HG03558 (cell line): Measurements from ENCODE around the gene PGGHG.
"Not testable (repeated sequence)": the region's sequence is repeated elsewhere in the genome, so short reads cannot be mapped to it uniquely, and the experiment has no call there.

Experiments
- ATAC-seq: cut with Tn5 transposase; IDR thresholded peaks from one replicate; pipeline ENCODE4 v1.9.1; 2021; ENCODE audit warnings: moderate number of reproducible peaks; ENCODE audit not compliant: unreplicated experiment; ENCODE audit errors: extremely low read depth

Gene PGGHG

GRCh38 chr11:296171-297050 is 7.5 kb downstream of the PGGHG start:
- ATAC-seq, result no peak

- ATAC-seq, result no peak
These were observed 8.2 kb downstream of the PGGHG start for GRCh38 chr11:297051-297585.

DNA sequence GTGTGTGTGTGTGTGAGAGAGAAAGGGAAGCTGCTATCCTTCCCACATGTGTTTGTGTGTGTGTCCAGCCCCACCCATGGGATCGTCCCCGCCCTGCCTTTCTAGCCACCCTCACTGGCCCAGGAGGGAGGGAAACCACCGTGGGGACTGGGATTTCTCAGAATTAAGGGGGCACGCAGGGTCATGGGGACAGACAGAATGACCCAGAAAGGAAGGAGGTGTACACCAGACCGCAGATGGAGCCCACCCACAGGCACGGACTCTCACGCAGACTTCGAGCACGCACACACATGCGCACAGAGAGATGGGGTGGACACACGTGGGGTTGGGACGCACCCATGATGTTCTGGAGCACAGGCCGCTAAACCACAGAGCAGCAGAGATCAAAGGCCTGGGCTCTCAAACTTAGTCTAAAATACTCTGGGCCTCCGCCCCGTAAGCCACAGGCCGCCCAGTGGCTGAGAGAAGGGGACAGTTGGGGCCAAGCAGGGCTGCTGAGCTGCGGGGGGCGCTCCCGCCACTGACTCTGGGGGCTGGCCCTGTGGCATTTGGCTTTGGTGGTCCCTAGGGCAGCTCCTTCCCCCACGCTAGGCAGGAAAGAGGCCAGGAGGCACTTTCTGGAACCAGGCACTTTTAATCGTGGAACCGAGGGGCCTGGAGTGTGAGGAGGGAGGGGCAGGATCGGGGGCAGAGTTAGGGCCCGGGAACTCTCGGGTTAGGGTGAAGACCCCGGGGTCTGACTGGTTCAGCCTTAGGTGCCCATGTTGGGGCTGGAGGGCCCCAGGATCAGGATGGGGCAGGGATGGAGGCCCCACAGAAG is 8.9 kb downstream of the PGGHG start:
- ATAC-seq, result no peak

DNA sequence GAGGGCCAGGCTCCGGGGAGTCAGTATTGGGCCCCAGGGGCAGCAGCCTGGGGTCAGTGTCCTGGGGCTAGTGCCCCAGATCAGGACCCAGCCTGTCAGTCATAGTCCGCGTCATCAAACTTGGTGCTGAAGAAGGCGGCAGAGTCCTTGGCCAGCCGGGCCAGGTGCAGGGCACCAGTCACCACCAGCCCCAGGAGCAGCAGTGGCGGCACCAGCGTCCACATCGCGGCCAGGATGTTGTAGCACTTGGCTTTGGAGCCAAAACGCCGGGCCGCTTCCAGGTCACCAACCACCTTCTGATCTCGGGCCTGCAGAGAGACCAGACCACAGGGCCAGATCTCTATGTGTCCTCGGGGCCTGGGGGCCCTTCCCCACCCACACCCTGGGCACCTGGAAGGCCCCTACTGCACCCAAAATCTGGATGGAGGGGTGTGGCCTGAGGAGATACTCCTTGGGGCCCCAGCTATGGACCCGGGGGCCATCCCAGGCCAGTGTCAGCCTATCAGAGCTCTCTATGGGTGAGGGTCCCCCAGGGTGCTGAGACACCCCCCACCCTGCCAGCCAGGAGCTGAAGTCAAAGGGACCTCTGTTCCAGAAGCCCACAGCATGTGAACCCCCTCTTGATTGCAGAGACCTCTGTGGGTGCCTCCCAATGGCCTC is 9.6 kb downstream of the PGGHG start:
- ATAC-seq, result no peak

- ATAC-seq, result no peak
These were observed 10.4 kb downstream of the PGGHG start, which contains the start of gene IFITM5 for GRCh38 chr11:299081-299891. IFITM5 (minus strand) TSS chr11:299526; CDS start chr11:299490, 36 bp downstream.

- no peak for ATAC-seq
These were observed 11.2 kb downstream of the PGGHG start for GRCh38 chr11:299951-300735.

GRCh38 chr11:303363-303762 is 14.4 kb downstream of the PGGHG start:
- ATAC-seq, result no peak

- ATAC-seq, result no peak
These were observed 15.2 kb downstream of the PGGHG start for GRCh38 chr11:304061-304506.

DNA sequence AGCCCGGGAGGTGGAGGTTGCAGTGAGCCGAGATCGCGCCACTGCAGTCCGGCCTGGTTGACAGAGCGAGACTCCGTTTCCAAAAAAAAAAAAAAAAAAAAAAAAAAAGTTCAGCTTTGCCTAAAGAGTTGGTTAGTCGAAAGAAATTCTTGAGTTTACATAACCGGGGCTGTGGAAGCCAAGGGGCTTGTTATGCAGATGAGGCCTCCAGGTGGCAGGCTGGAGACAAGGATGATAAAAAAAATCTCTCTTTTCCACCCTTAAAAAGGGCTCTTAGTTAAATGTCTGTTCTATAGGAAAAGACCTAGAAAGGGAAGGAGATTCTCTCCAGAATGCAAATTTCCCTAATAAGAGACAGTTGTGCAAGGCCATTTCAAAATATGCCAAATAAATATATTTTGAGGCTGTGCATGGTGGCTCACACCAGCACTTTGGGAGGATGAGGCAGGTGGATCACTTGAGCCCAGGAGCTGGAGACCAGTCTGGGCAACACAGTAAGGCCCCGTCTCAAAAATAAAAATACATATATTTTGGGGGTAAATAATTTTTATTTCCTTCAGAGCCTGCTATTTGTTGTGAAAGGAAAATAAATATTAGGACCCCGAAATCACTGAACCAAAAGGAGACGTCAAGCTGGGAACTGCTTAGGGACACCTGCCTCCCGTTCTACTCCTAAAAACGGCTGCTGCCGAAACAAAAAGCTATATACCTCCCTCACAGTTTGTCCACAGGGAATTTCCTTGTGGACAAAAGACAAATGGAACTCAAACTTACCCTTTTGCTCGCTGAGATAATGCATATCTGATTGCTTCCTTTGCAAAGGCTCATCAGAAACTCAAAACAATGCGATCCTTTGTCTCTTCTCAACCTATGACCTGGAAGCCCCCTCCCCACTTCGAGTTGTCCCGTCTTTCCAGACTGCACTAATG is 16.3 kb downstream of the PGGHG start:
- ATAC-seq, result no peak

- ATAC-seq, result no peak
These were observed 16.9 kb downstream of the PGGHG start for GRCh38 chr11:305844-306211.

- ATAC-seq, result no peak
These were observed 17.9 kb downstream of the PGGHG start for GRCh38 chr11:306645-307371.

DNA sequence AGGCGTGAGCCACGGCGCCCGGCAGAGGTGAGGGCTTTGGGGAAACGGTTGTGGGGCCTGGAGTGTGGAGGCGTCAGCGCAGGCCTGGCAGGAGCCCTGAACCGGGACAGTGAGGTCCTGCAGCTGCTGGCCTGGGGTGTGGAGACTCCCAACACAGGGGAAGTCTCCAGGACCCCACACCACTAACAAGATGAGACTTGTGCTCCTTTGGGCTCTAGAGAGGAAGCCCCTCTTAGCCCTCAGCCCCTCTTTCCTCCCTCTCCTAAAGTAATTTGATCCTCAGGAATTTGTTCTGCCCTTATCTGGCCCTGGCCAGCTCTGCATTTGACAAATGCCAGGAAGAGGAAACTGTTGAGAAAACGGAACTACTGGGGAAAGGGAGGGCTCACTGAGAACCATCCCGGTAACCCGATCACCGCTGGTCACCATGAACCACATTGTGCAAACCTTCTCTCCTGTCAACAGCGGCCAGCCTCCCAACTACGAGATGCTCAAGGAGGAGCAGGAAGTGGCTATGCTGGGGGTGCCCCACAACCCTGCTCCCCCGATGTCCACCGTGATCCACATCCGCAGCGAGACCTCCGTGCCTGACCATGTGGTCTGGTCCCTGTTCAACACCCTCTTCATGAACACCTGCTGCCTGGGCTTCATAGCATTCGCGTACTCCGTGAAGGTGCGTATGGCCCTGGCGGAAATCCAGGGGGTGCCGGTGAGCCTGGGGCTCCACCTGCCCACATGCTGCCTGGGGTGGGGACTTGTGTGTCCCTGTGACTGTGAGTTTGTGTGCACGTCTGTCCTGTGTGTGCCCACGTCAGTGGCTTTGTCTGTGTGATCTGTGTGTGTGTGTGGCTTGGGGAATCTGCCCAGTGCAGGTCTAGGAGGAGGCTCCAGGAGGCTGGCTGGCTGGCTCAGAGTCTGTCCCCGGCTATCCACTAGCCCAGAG is 19.1 kb downstream of the PGGHG start, which contains the start of gene IFITM2:
IFITM2 (plus strand) TSS at position 51 of the 943 bp plus-strand sequence; CDS start at position 428, 377 bp downstream.
- ATAC-seq, result not testable (repeated sequence)

GRCh38 chr11:308740-309665 is 20.1 kb downstream of the PGGHG start:
- not testable (repeated sequence) for ATAC-seq

DNA sequence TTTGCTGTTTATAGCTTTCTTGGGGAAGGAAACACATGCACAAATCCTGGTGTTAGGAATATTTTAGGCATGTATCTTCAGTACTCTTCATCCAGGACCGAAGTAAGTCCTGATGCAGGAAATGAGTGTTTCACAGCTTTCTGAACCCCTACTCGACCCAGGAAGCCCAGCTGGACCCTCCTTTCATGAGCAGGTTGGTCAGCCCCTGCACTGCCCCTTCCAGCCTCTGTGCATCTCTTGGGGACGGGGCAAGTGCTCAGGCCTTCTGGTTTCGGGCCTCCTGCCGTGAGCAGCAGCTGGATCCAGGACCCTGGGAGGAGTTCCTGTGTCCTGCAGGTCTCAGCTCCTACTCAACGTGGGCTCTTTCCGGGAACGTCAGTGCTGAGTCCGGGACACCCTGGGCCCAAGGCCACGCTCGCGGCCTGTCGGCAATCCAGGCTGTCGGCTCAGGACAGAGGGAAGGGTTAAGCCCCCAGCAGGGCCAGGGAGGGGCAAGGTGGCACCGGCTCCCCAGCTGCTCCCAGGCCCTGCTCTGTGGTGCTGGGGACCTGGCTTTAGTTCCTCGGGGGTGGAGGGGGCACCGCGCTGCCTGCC is 21.1 kb downstream of the PGGHG start:
- ATAC-seq, result not testable (repeated sequence)
